Nephron progenitor cell (in vitro differentiated cells): Measurements from ENCODE around the gene CTSD.
A peak's percentile ranks its signal among the peaks of the same experiment; 100 is the strongest.

Experiments
- DNase-seq: peaks from one replicate; pipeline ENCODE4 v3.0.0; 2021
- H3K27ac Mint-ChIP-seq: 2 replicates; pipeline ENCODE4 v1.8.0; 2021; ENCODE audit warnings: mild to moderate bottlenecking, moderate library complexity, mixed read lengths
- H3K27me3 Mint-ChIP-seq: 2 replicates; pipeline ENCODE4 v1.8.0; 2021; ENCODE audit warnings: mild to moderate bottlenecking, low read depth, mixed read lengths; ENCODE audit not compliant: poor library complexity
- H3K36me3 Mint-ChIP-seq: 2 replicates; pipeline ENCODE4 v1.8.0; 2021; ENCODE audit warnings: low read depth, mixed read lengths
- H3K4me1 Mint-ChIP-seq: 2 replicates; pipeline ENCODE4 v1.8.0; 2021; ENCODE audit warnings: mixed read lengths
- H3K4me3 Mint-ChIP-seq: 2 replicates; pipeline ENCODE4 v1.8.0; 2021; ENCODE audit warnings: mild to moderate bottlenecking, moderate library complexity, mixed read lengths
- H3K9me3 Mint-ChIP-seq: 2 replicates; pipeline ENCODE4 v1.8.0; 2021; ENCODE audit warnings: mild to moderate bottlenecking, moderate library complexity, mixed read lengths
- CTCF ChIP-seq: fragments of 200-600 bp; sonication (generic); IDR thresholded peaks from 2 replicates; pipeline ENCODE4 v1.5.0; 2021; ENCODE audit warnings: antibody characterized with exemption

CTSD gene

GRCh38 chr11:1758611-1759150 lies 5.0 kb downstream of the CTSD start:
- Mint-ChIP-seq H3K4me3 (no peak overlapping the region), H3K4me1 (peaks cover 28% of the 10 kb centered on the region), H3K27ac (no peak overlapping the region), H3K27me3 (no peaks in the 10 kb centered on the region), H3K36me3 (no peaks in the 10 kb centered on the region), H3K9me3 (no peaks in the 10 kb centered on the region)
- TF ChIP-seq CTCF: no peak
- DNase-seq: no peak

DNA sequence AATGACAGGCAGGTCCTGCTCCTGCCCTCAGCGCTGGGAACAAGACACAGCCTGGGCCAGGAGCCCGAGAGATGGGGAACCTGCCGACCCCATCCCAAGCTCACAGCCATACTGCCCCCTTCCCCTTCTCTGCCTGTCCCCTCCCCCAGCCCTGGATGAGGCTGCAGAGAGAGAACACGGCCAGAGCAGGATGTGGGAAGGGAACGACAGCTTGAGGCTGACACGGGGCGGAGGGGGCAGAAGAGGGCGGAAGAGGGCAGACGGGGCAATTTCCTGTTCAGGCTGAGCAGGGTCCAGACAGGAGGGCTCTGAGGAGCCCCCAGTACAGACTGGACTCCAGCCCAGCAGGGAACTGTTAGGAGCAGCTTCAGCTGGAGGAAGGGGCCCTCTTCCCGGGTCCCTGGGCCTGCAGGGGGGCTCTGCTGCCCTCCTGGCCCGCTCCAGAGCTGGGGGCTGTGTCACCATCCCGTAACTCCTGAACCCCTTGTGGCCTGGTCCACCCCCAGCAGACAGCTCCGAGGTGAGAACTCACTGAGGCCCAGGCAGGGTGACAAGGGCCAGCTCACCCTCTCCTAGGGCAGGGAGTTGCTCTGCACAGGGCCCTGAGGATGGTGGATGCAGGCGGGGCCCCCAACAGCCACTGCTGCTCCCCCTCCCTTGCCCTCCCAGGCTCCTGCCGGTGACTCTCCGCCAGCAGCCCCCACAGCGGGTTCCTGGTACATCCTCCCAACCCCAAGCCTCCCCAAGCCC lies 5.7 kb downstream of the CTSD start:
- Mint-ChIP-seq H3K4me1 (peaks cover 28% of the 10 kb centered on the region), H3K36me3 (no peaks in the 10 kb centered on the region)

DNA sequence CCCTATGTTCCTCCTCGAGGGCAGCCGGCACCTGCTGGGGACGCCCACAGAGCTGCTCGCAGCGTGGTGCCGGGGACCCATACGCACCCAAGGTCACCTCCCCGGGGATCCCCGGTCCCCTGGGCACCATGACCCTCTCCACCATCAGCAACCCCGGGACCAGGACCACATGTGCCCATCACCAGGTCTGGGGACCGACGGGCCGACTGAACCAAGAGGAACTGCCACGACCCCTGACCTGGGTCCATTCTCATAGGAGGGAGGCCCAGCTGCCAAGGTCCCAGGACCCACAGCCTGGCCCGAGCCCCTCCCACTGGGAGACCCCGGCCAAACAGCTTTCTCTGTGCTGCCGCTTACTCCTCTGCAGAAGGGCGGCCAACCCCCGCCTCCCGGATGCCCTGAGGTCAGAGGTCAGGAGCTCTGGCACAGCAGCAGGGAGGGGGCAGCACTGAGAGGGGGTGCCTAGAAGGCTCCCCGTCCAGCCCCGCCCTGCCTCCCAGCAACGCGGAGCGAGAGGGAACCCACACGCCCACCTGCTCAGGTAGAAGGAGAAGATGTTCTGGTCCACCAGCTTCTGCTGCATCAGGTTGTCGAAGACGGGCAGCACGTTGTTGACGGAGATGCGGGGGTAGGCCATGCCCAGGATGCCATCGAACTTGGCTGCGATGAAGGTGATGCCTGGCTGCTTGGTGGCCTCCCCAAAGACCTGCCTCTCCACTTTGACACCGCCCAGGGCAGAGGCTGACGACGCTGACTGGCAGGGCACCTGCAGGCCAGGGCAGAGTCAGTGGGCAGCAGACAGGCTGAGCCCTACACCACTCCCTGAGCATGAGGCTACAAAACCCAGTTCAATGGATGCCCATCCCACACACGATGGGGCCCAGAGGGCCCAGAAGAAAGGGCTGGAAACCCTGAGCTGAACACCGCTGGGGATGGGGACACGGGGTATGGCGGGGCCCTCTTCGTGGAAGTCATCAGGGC lies 6.6 kb downstream of the CTSD start:
- H3K36me3 Mint-ChIP-seq: no peaks in the 10 kb centered on the region
- H3K4me1 Mint-ChIP-seq: peaks cover 22% of the 10 kb centered on the region
- no peak for TF ChIP-seq CTCF
- no peak overlapping the region for H3K4me3 Mint-ChIP-seq
- no peaks in the 10 kb centered on the region for H3K27me3 Mint-ChIP-seq
- H3K9me3 Mint-ChIP-seq: no peaks in the 10 kb centered on the region
- no peak for DNase-seq
- H3K27ac Mint-ChIP-seq: no peak overlapping the region

More for the DNA sequence above, 5.7 kb downstream of the CTSD start:
- Mint-ChIP-seq H3K4me3 (no peak overlapping the region), H3K27ac (no peak overlapping the region), H3K9me3 (no peaks in the 10 kb centered on the region), H3K27me3 (no peaks in the 10 kb centered on the region)
- DNase-seq: no peak
- no peak for TF ChIP-seq CTCF

DNA sequence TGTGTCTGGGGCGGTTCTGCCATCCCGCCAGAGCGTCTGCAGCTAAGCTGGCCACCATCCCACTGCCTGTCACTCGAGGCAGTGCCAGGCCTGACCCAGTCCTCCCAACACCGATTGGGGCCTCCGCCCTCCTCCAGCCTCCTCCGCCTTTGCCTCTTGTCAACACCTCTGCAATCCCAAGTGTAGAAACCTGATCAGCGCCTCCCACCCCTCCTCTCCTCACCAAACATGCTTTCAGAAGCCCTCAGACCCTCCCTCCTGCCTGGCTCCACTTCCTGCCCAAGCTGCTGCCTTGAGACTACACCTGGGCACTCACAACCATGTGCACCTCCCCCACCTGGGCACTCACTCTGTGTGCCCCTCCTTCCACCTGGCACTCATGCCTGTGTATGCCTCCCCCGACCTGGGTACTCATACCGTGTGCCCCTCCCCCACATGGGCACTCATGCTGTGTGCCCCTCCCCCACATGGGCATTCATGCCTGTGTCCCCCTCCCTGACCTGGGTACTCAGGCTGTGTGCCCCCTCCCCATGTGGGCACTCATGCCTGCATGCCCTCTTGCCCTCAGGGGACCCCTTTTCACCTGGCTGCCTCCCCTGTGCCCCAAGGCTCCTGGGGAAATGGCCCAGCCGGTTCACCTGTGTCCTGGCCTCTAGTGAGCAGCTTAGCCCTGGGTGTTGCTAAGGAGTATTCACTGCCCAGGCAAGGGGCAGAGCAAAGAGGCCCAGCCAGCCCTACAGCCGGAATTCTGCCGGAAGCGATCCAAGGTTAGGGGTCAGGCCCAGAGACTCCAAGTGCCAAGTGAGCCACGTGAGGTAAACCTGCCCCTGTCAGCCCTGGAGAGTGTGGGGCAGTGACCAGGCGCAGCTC lies 7.8 kb downstream of the CTSD start:
- TF ChIP-seq CTCF: no peak
- Mint-ChIP-seq H3K9me3 (no peaks in the 10 kb centered on the region), H3K4me1 (peaks cover 22% of the 10 kb centered on the region), H3K4me3 (no peak overlapping the region), H3K27me3 (no peaks in the 10 kb centered on the region), H3K36me3 (no peaks in the 10 kb centered on the region), H3K27ac (peak overlapping the region; percentile 54)
- DNase-seq: no peak

DNA sequence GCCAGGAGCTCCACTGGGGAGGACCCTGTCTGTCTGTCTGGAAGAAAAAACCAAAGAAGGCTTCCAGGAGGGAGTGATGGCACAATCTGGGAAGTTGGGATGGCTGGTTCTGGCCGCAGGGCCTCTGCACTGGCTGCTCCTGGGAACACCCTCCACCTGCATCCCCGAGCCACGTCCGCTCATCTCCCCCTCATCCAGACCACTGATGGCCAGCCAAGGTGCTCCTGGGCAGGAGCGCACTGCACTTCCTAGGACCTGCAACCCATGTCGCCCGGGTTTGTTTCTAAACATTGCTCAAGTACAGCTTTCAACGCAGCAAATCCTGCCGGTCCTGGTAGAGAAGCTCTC lies 8.4 kb downstream of the CTSD start:
- peaks cover 26% of the 10 kb centered on the region for H3K4me1 Mint-ChIP-seq

More for the DNA sequence above, 8.4 kb downstream of the CTSD start:
- no peak for DNase-seq
- Mint-ChIP-seq H3K36me3 (no peaks in the 10 kb centered on the region), H3K27ac (peak overlapping the region; percentile 46), H3K9me3 (no peaks in the 10 kb centered on the region), H3K4me3 (no peak overlapping the region), H3K27me3 (peaks cover 4% of the 10 kb centered on the region)
- no peak for TF ChIP-seq CTCF
